ENCODE data around the gene APBA3. TPM values are rescaled to one million over a fixed set of nuclear protein-coding genes. Genes with fewer than 3 reads are reported as not detected.

Gene APBA3
- total and polyA plus RNA-seq, 2 of the 4 experiments (the other 2 are of a cell fraction) = 9.5 to 18.4 TPM

GRCh38 chr19:3745363-3746045 is 16.0 kb downstream of the APBA3 start:
- H4K5ac ChIP-seq (ENCODE audit: low read depth, low read length) = no peak overlapping the region
- ATAC-seq (ENCODE audit: low read depth) (no peak), DNase-seq (no peak)
- H3K9ac ChIP-seq (ENCODE audit: low read depth, low read length) = no peak overlapping the region
- H3K9me1 ChIP-seq (ENCODE audit: insufficient read depth, low read length) = no peaks in the 10 kb centered on the region
- H3K14ac ChIP-seq (replicated peaks; ENCODE audit: low read depth, low read length) = no peak overlapping the region
- no peak overlapping the region for H4K8ac ChIP-seq (ENCODE audit: low read depth in 2 of 2, low read length in 2 of 2)
- no peak overlapping the region for H2AFZ ChIP-seq (replicated peaks; ENCODE audit: low read length, poor library complexity)
- H2BK20ac ChIP-seq (ENCODE audit: low read depth, low read length) = no peak overlapping the region
- no peaks in the 10 kb centered on the region for H3K79me1 ChIP-seq (ENCODE audit: low read depth in 1 of 2, low read length in 2 of 2)
- H2BK120ac ChIP-seq (ENCODE audit: low read depth, low read length) = no peak overlapping the region
- H2AK9ac ChIP-seq (replicated peaks; ENCODE audit: low read depth, low read length, poor library complexity) = no peak overlapping the region
- no TSS peak for BruUV-seq (replicated peaks)
- TF ChIP-seq POLR2A (IDR thresholded peaks at IDR 0.05; ENCODE audit: low read depth, low read length) = no peak
- no peak for TF ChIP-seq MAFK (IDR thresholded peaks at IDR 0.05; ENCODE audit: low read depth, low read length)
- TF ChIP-seq ELK1 (IDR thresholded peaks at IDR 0.05; ENCODE audit: borderline replicate concordance, low read depth, low read length) = no peak
- no peak for TF ChIP-seq RAD21 (IDR thresholded peaks at IDR 0.05; ENCODE audit: low read length)
- no peak for TF ChIP-seq BHLHE40 (IDR thresholded peaks at IDR 0.05; ENCODE audit: low read depth, low read length)
- no peak for TF ChIP-seq RCOR1 (IDR thresholded peaks at IDR 0.05; ENCODE audit: insufficient replicate concordance, low read length)
- TF ChIP-seq FOS (IDR thresholded peaks at IDR 0.05; ENCODE audit: low read depth, low read length) = no peak
- H3K36me3 ChIP-seq (ENCODE audit: control insufficient read depth, insufficient read depth, low read length) = peaks cover 4% of the 10 kb centered on the region; the same call in 1 of the 2 replicates
- ChIA-PET POLR2A (ENCODE audit: unreplicated experiment) (no interaction called here), CTCF (no interaction called here)
- dilution Hi-C loops (cut with HindIII; ENCODE audit: low sequenced_read_pairs, unreplicated experiment) = no loop called here
- no peak overlapping the region; the same call in 1 of the 2 replicates for H3K56ac ChIP-seq (ENCODE audit: extremely low read depth, insufficient read depth, low read length)
- H3K18ac ChIP-seq (ENCODE audit: low read depth, low read length) = no peak overlapping the region
- WGBS, 2 experiments (ENCODE audit: extremely low coverage in 2 of 2, insufficient read length in 1 of 2) = 80% methylated on average over 2 of the region's 8 CpGs; no CpG with 5 or more reads in 1 of the 2 experiments
- no peak overlapping the region for H2BK5ac ChIP-seq (ENCODE audit: low read depth, low read length, poor library complexity, severe bottlenecking)
- intact Hi-C loops (cut with micrococcal nuclease) = no loop called here
- H3K4me3 ChIP-seq (ENCODE audit: insufficient read depth, low read depth, low read length) = no peak overlapping the region
- no peak overlapping the region for H3K23ac ChIP-seq (ENCODE audit: low read depth, low read length)
- H4K91ac ChIP-seq (ENCODE audit: insufficient read depth, low read depth, low read length) = no peak overlapping the region
- H3K9me3 ChIP-seq (ENCODE audit: control insufficient read depth, insufficient read depth, low read length) = peaks cover 2% of the 10 kb centered on the region; the same call in 1 of the 2 replicates
- no peak overlapping the region for H3K27ac ChIP-seq (ENCODE audit: insufficient read depth, low read length)
- no peak overlapping the region for H2AK5ac ChIP-seq (ENCODE audit: low read depth, low read length)
- H3K4me2 ChIP-seq (ENCODE audit: low read depth, low read length) = no peak overlapping the region
- no peaks in the 10 kb centered on the region for H4K20me1 ChIP-seq (ENCODE audit: insufficient read depth, low read length)
- H3K4ac ChIP-seq (ENCODE audit: low read depth, low read length) = no peak overlapping the region
- H2BK15ac ChIP-seq (ENCODE audit: low read depth, low read length) = no peak overlapping the region
- no peaks in the 10 kb centered on the region for H3K4me1 ChIP-seq (ENCODE audit: control insufficient read depth, insufficient read depth, low read length)
- peaks cover 7% of the 10 kb centered on the region for H3K27me3 ChIP-seq (ENCODE audit: control insufficient read depth, insufficient read depth, low read length)
- in situ Hi-C loops (cut with MboI; ENCODE audit: low sequenced_read_pairs) = no loop called here
